Hematopoietic multipotent progenitor cell treated with erythropoietin and hydrocortisone succinate and interleukin-3 and kit ligand, for 6 days (in vitro differentiated cells): ENCODE measurements around the gene TAF8.
"Not testable (repeated sequence)": the region's sequence is repeated elsewhere in the genome, so short reads cannot be mapped to it uniquely, and the experiment has no call there.

Source experiments
- DNase-seq: peaks from one replicate; pipeline ENCODE4 v3.0.0-alpha.2; 2015

Gene TAF8

DNA sequence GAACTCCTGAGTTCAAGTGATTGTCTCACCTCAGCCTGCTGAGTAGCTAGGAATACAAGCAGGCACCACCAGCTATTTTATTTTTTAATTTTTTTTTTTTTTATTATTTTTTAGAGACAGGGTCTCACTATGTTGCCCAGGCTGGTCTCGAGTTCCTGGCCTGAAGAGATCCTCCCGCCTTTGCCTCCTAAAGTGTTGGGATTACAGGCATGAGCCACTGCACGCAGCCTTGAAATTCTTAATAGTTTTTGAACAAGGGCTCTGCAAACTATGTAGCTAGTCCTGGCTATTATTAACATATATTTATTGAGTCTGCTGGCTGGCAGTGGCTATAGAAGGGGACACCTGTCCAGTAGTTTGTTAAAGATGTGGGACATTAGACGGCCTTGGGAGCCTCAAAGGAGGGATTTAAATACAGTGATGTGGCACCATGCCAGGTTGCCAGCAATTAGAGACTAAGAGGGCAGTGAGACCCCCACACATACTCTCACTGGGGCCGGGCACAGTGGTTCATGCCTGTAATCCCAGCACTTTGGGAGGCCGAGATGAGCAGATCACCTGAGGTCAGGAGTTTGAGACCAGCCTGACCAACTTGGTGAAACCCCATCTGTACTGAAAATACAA, 21.1 kb upstream of the TAF8 start:
- DNase-seq, result no peak

DNA sequence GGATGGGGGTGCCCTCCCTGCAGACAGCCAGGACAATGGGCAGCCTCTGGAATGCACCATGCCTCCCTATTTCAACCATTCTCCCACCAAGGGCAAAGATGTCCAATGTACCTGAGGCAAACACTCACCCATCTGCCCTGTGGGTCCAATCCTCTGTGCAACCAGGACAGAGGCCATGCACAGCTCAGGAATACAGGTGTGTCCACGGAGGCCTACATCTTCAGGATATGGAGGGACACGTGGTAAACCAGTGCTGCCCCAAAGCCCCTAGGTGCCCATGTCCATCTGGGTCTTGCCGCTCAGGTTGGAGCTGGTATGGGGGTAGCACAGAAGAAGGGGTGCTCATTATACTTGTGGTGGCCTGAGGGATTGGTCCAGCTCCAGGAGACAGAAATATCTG, 20.4 kb upstream of the TAF8 start:
- no peak for DNase-seq

DNA sequence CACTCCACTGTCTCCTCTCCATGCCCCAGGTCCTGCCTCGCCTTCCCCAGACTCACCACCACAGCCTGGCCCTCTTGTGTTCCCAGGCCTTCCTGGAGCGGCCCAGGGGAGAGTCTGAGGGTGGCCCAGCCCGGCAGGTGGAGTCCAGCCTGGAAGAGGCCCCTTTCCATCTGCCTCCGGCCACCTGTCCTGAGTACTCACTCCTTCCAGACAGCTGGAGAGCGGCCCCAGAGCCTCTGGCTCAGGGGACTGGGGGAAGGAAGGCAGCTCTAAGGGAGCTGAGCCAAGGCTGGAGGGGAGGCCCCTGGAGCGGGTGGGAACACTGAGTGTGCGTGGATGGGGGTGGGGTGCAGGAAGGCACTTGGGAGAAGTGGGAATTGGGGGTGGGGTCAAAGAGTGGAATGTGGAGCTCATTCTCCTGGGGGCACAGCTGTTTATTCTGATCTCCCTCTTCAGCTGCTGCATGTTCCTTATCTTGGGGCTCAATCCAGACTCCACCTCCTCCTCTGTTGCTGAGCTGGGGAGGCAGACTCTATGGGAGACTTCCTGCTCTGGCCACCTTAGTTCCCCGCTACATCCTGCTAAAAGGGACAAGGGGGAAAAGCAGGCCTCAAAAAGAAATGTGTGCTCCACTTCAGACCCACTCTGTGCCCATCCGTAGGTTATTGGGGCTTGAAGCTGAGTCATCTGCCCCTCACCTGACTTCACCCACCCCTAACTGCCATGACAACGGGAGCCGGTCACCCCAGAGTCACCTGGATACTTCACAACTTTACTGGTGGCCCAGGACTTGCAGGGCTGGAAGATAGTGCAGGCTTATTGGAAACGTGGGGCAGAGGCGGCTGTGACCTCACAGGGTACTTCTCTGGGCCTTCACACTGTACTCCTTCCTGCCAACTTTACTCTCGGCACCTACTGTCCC, 19.5 kb upstream of the TAF8 start:
- peak; percentile 93 for DNase-seq

DNA sequence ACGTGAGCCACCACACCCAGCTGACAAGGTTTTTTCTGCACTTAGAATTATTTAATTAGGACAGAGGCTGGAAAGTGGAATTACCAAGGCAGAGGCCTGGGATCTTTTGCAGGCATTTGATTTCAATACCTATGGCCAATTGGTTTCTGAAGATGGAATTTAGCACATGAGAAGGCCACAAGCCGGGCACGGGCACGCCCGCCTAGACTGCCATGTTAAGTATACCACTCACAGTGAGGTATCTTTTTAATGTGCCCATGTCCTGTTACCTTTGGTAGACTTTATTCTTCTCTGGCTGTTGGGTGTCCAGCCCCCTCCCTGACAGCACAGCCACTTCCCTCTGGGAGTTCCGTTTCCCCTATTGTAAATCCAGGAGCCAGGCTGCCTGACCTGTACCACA, 18.0 kb upstream of the TAF8 start:
- DNase-seq, result no peak

DNA sequence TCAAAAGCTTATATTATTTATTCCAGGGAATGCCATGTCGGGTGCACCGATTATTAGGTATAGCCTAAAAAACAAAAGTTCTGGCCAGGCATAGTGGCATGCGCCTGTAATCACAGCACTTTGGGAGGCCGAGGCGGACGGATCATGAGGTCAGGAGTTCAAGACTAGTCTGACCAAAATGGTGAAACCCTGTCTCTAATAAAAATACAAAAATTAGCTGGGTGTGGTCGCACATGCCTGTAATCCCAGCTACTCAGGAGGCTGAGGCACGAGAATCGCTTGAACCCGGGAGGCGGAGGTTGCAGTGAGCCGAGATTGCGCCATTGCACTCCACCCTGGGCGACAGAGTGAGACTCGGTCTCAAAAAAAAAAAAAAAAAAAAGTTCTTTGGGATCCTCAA, 12.7 kb upstream of the TAF8 start:
- not testable (repeated sequence) for DNase-seq

DNA sequence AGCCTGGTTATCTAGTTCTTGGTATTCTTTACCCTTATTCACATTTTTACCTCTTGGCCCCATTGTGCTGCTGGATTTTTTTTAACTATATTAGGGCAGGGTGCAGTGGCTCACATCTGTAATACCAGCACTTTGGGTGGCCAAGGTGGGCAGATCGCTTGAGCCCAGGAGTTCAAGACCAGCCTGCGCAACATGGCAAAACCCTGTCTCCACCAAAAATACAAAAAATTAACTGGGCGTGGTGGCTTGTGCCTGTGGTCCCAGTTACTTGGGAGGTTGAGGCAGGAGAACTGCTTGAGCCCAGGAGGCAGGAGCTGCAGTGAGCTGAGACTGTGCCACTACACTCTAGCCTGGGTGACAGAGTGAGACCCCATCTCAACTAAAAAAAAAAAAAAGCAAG, 12.2 kb upstream of the TAF8 start:
- DNase-seq, result no peak

DNA sequence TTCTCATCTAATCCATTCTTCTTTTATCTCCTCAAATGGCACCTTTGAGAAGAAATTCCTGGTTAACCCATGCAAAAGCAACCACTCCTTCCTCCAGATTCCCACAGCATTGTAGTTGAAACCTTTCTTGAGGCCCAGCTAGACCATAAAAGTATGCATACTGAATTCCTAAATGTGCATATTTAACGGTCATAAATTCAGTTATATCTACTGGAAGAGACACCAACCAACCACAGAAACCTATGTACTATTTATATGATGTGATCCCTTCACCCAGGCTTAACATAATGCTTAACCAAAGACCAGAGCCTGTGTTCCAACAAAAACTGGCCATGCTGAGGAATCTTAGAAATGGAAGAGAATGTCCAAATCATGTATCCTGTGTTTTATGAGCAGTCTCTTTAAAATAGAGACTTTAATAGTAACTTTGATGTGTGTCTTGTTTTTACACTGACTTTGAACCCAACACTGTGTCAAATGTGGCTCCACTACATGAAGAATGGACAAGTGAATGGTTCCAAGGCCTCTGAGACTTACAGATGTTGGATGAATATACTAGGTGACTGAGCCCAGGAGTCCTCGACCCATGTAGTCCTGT, 11.4 kb upstream of the TAF8 start:
- no peak for DNase-seq

DNA sequence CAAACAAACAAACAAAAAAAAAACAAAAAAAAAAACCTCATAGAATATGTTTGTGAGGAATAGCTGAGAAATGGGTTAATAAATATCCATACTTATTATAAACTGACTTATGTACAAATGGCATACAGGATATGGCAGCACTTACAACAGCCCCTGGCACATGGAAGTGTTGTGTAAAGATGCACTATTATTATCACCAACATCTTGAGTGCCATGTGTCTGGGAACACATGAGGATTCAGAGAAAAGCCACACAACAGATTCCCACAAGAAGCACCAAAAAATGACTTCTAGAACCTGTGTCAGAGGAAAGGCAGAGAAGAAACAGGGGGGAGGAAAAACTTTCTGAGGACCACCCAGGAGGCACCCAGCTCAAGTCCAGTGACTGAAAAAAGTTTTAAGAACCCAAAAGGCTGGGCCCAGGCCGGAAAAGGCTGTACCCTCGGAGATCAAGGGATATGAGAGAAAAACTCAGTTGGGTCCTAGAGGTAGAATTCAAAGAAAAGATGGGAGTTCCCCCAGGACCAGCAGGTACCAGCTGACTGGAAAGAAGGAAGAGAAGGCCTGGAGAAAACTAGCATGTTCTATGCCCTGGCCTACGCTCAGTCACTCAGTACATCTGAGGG, 9.4 kb upstream of the TAF8 start:
- peak; percentile 29 for DNase-seq

DNA sequence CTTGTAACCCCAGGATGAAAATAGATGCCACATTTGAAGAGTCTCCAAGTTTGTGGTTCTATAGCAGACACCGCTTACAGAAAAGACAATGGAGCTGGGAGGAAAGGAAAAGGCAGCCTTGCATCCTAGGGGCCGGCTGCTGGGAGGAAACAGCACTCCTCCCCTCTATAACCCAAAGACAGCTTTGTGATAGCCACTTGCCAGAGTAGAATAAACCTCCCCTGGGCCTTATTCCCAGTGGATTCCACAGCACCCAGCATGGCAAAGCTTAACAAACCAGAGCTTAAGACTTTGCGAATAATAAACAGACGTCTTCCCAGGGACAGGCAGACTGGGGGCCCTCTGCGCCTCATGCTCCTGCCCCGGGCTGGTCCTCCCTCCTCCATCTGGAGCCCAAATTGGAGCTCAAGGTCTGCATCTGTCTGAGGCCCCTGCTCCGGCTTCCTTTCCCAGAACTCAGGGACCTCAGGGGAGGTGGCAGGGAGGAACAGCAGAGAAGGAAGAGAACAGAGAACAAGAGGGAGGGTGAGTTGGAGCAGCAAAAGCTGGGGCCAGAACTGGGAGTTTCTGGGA, 8.8 kb upstream of the TAF8 start:
- DNase-seq, result no peak

DNA sequence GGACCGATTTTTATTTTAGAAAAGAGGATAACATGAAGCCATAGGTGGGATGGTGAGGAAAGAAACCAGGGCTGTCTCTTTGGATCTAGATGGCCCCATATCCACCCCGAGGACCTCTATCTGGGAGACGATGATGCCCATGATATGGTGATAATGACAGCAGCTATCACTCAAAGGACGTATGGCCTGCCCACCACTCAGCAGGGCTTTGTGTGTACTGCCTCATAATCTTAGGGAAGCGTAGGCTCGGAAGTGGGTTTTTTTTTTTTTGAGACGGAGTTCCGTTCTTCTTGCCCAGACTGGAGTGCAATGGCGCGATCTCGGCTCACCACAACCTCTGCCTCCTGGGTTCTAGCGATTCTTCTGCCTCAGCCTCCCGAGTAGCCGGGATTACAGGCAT, 8.2 kb upstream of the TAF8 start:
- no peak for DNase-seq

DNA sequence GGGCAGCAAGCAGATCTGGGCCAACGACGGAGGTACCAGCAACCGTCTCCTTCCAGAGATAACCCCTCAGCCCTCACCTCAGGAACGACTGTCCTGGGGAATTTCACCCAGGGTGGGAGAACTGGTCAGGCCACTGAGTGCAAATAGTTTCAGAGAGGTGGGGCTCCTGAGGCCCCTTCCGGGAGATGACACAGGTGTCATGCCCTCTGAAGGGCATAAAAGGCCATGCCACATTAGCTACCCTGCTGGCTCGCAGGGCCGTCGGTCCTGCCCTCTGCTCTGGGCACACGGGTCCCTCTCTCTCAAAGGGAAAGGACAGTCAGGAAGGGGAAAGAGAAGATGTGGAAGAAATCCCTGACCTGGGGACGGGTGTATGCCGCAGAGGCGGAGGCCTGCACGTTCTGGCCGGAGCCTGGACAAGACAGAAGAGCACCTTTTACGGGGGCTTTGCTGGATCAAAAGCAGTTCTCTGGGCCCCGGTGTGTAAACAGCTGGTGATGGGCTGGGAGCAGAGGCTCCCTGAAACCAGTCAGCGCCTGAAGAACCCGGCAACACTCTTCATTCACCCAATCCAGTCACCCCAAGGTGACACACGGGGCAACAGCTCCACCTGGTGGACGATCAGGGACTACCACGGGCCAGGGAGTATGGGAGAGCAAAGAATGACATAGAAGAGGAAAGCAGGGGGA, 6.4 kb upstream of the TAF8 start:
- DNase-seq, result peak; percentile 95

DNA sequence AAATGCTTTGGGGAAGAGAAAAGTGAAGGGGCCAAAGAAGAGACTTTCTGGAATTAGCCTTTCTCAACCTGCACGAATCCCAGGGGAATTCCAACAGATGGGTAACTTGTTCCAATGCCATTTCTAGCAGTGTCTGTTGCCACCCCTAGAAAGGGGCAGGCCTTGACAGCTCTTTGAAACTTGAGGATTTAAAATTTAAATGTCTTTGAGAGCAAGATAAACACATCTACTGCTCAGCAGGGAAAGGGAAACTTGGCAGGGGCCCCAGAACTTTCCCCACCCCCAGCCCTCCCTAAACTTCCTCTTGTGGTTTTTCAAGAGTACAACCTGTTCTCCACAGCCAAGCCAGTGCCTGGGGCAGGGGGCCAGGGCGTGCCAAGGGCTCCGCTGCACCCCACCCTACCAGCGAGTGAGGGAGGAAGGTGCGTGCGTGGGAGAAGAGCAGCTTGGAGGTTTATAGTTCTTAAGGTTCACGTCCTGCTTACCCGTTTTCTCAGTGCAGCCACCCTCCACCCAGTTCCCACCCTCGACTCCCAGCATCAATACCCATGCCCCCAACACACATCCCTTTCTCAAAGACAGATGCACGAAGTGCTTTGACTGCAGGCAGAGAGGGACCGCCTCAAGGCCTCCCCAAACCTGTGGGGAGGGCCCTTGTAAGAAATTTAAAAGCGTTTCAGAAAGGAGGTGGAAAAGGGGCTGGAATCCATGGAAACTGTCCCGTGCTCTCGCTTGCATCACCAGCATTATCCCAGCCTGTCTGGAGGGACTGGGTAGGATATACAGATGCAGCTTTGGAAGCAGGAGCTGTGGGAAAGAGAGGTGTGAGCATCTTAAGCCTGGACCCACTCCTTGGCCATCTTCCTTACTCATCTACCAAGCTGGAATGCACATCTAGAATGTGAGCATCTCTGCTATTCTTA, 4.5 kb upstream of the TAF8 start:
- peak; percentile 97 for DNase-seq

DNA sequence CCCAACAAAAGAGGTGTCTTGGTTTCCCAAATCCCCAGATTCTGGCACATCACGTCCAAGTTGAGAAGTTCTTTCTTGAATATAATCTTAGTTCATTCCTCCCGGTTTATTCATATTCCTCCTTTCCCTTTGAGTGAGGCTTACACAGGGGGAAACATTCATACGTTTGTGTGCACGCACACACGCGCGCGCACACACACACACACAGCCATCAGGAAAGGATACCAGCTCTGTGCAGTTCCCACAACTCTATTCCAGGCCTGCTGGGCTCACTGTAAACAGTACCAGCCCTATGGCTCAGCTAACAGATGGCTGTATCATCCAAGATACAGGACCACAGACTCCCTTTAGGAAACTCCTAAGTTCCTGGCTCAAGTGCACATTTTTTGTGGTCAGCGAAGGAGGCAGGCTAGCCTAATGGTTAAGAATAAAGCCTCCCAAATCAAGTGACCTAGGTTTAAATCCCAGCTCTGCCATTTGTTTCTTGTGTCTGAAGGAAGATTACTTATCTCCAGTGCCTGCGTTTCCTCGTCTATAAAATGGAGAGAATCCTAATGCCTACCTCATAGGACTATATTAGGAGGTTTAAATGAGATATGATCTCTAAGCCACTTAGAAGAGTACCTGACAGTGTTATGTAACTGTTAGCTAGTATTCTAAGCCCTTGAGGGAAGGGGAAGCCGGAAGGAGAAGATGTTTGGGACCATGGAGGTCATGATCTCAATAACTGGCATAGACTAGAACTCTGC, 3.7 kb upstream of the TAF8 start:
- peak; percentile 46 for DNase-seq

DNA sequence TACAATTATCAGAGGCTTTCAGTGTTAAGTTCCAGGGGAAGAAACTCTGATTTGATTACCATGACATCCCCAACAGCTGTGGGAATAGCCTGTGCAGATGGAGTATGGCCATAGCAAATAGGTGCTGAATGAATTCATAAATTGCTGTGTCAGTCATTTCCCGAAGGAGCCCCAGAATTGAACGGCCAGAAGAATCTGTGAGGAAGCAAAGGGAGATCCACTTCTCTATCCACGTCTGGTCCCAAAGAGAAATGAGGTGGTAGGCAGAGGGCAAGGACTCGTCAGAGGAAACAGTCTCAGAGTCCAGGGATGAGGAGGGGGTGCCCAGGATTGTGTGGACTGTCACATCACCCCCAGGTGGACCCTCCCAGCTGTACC, 3.1 kb upstream of the TAF8 start:
- no peak for DNase-seq

DNA sequence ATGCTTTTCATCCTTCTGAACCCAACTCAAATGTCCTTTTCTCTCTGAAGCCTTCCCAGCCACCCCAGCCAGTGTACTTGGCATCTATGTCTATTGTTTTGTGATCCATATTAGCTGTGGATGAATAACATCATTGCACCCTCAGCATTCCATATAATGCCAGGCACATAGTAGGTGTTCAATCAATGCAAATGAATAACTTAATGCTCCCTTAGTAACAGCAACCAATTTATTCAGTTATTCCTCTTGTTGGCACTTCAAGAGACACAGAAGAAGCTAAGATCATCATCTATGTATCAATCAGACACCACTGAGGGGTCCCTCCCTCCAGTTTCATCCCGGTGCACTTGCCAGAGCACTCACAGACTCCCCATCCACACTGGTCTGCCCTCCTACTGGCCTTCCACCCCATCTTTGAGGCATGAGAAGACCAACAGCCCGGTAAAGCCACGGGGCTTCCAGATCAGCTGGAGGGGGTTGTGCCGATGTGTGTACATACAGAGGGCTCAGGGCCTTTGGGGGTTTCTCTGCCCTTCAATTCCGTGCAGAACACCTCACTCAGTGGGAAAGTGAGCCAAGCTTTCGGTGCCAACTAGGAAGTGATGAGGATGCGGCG, 2.4 kb upstream of the TAF8 start:
- peak; percentile 35 for DNase-seq

DNA sequence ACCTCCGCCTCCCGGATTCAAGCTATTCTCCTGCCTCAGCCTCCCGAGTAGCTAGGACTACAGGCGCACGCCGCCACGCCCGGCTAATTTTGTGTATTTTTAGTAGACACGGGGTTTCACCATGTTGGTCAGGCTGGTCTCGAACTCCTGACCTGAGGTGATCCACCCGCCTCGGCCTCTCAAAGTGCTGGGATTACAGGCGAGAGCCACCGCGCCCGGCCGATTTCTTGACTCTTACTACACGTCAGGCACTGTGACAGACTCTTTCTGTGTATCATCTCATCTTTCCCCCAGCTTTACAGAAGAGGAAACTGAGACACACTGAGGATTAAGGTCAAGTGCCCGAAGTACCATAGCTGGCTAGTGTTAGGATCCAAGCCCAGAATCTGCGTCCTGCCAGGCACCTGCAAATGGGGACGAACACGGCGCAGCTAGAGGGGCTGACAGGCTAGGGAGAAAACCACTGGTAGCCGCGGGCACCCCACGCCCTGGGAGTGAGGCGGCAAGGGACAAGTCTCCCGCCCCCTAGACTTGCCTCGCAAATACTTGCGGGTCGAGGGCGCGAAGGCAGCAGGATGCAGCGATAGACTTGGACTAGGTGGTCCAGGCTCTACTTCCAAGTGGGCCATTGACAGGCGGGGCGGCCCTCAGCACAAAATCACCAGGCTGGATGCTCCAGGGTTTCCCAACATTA, 1.1 kb upstream of the TAF8 start:
- DNase-seq, result no peak

DNA sequence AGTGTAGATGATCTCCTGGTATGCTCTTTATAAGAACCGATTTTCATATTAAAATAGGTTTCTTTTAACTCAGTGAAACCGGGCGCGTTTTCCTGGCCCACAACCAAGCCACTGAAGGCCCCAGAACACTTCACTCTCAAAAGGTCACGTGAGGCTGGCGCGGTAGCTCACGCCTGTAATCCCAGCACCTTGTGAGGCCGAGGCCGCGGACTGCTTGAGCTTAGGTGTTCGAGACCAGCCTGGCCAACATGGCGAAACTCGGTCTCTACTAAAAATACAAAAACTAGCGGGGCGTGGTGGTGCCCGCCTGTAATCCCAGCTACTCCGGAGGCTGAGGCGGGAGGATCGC, 402 bp upstream of the TAF8 start:
- peak; percentile 53 for DNase-seq

DNA sequence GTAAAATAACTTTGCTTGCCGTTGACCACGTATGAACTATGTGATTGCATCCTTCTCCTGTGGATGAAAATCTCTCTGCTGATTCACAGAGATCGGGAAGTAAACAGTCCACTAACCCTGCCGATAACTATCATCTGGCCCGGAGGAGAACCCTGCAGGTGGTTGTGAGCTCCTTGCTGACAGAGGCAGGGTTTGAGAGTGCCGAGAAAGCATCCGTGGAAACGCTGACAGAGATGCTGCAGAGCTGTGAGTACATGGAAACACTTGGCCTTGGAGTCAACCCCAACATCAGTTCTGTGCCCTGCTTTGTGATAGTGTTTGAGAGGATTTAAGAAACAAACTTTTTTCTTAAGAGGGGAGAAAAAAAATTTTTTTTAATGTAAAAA, 937 bp downstream of the TAF8 start:
- DNase-seq, result peak; percentile 9

DNA sequence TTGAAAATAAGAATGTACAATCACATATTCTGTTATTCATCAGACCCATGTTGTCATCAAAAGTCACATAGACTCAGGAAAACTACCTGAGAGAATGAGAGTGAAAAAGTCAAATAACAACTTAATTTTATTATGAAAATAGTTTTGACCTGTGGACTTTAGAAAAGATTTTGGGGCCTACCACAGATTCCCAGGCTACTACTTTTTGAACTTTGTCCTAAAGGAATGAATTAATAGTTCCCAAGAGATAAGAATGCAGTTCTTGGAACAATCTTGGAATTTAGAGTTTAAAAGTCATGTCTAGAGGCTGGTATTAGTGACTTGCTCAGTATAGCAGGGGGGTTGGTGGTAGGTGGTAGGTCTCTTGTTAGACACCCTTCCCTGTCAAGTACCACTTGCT, 3.3 kb downstream of the TAF8 start:
- no peak for DNase-seq

DNA sequence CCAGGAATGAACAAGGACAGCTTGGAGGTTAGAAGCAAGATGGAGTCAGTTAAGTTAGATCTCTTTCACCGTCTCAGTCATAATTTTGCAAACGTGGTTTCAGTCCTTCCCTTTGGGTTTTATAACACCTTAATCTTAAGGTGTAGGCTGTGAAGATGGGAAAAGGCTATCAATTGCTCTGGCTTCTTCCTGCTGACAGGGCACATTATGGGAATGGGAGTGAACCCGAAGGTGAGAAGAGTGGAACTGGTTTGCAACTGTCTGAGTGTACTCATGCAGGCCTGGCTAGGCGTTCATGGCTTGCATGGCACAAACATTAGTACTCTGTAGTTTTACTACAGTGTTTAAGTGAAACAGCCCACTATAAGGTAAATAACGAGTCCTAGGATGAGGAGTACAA, 9.4 kb downstream of the TAF8 start:
- no peak for DNase-seq
